HUES6 (cell line): ENCODE data around the gene BAAT.

Source experiments
- H3K27ac ChIP-seq: 2 replicates; pipeline ENCODE4 v1.7.0; 2013; ENCODE audit warnings: low read depth, mild to moderate bottlenecking, low read length, inconsistent platforms
- H3K27me3 ChIP-seq: 2 replicates; pipeline ENCODE4 v1.6.1; 2013; ENCODE audit warnings: low read length; ENCODE audit not compliant: control insufficient read depth, insufficient read depth
- H3K36me3 ChIP-seq: 2 replicates; pipeline ENCODE4 v1.6.1; 2013; ENCODE audit warnings: low read length; ENCODE audit not compliant: control insufficient read depth, insufficient read depth
- H3K4me1 ChIP-seq: 2 replicates; pipeline ENCODE4 v1.6.1; 2013; ENCODE audit warnings: low read length; ENCODE audit not compliant: control insufficient read depth, insufficient read depth
- H3K4me3 ChIP-seq: 2 replicates; pipeline ENCODE4 v1.5.1; 2013; ENCODE audit warnings: low read depth, low read length
- H3K9ac ChIP-seq: one replicate; pipeline ENCODE4 v1.6.1; 2013; ENCODE audit warnings: mild to moderate bottlenecking, low read length
- H3K9me3 ChIP-seq: 2 replicates; pipeline ENCODE4 v1.6.1; 2013; ENCODE audit warnings: low read depth, low read length; ENCODE audit not compliant: control insufficient read depth, insufficient read depth

Gene BAAT

GRCh38 chr9:101317735-101318134 lies 67.1 kb downstream of the BAAT start:
- H3K27ac ChIP-seq, result no peak overlapping the region
- H3K4me3 ChIP-seq, result no peak overlapping the region
- no peaks in the 10 kb centered on the region for H3K9me3 ChIP-seq
- no peaks in the 10 kb centered on the region for H3K36me3 ChIP-seq
- H3K4me1 ChIP-seq, result no peaks in the 10 kb centered on the region
- no peaks in the 10 kb centered on the region for H3K27me3 ChIP-seq
- no peak overlapping the region for H3K9ac ChIP-seq

- Histone ChIP-seq H3K4me1 (no peaks in the 10 kb centered on the region), H3K27ac (no peak overlapping the region), H3K36me3 (no peaks in the 10 kb centered on the region), H3K9me3 (no peaks in the 10 kb centered on the region), H3K4me3 (no peak overlapping the region), H3K27me3 (no peaks in the 10 kb centered on the region), H3K9ac (no peak overlapping the region)
Observed at GRCh38 chr9:101315112-101315450, 69.7 kb downstream of the BAAT start.

- H3K27me3 ChIP-seq, result no peaks in the 10 kb centered on the region
- H3K27ac ChIP-seq, result no peak overlapping the region
- H3K9me3 ChIP-seq, result no peaks in the 10 kb centered on the region
- no peak overlapping the region for H3K9ac ChIP-seq
- no peaks in the 10 kb centered on the region for H3K36me3 ChIP-seq
- H3K4me1 ChIP-seq, result no peaks in the 10 kb centered on the region
- H3K4me3 ChIP-seq, result no peak overlapping the region
Observed at GRCh38 chr9:101312661-101313060, 72.1 kb downstream of the BAAT start.

- Histone ChIP-seq H3K9ac (no peak overlapping the region), H3K4me1 (no peaks in the 10 kb centered on the region), H3K4me3 (no peak overlapping the region), H3K27me3 (no peaks in the 10 kb centered on the region), H3K27ac (no peak overlapping the region), H3K36me3 (no peaks in the 10 kb centered on the region), H3K9me3 (no peaks in the 10 kb centered on the region)
Observed at GRCh38 chr9:101311758-101312420, 72.9 kb downstream of the BAAT start.

- no peaks in the 10 kb centered on the region for H3K4me1 ChIP-seq
- H3K4me3 ChIP-seq, result no peak overlapping the region
- H3K27me3 ChIP-seq, result no peaks in the 10 kb centered on the region
- no peaks in the 10 kb centered on the region for H3K9me3 ChIP-seq
- H3K9ac ChIP-seq, result no peak overlapping the region
- H3K36me3 ChIP-seq, result no peaks in the 10 kb centered on the region
- no peak overlapping the region for H3K27ac ChIP-seq
Observed at GRCh38 chr9:101311191-101311590, 73.6 kb downstream of the BAAT start.
